Stomach smooth muscle (tissue), 2 donors: Measurements from ENCODE around the gene ABCA3.
A peak's percentile ranks its signal among the peaks of the same experiment; 100 is the strongest.
"Not testable (repeated sequence)": the region's sequence is repeated elsewhere in the genome, so short reads cannot be mapped to it uniquely, and the experiment has no call there.

Source experiments
- H3K27ac ChIP-seq: one replicate; pipeline ENCODE4 v1.7.0; 2013; ENCODE audit warnings: mild to moderate bottlenecking, low read length, inconsistent platforms
- H3K27me3 ChIP-seq, 2 donors: one replicate each; pipeline ENCODE4 v1.7.0; 2013; ENCODE audit warnings: low read length in 2 of 2; ENCODE audit not compliant: insufficient read depth in 2 of 2, control insufficient read depth in 1 of 2
- H3K36me3 ChIP-seq, 2 donors: one replicate each; pipeline ENCODE4 v1.7.0; 2013; ENCODE audit warnings: low read length in 2 of 2; ENCODE audit not compliant: control insufficient read depth in 2 of 2, insufficient read depth in 2 of 2
- H3K4me1 ChIP-seq: one replicate; pipeline ENCODE4 v1.7.0; 2013; ENCODE audit warnings: low read length; ENCODE audit not compliant: control insufficient read depth, insufficient read depth
- H3K4me3 ChIP-seq, 2 donors: one replicate each; pipeline ENCODE4 v1.7.0; 2013; ENCODE audit warnings: low read length in 2 of 2
- H3K9ac ChIP-seq, 2 donors: one replicate each; pipeline ENCODE4 v1.7.0; 2013; ENCODE audit warnings: low read length in 2 of 2, mild to moderate bottlenecking in 1 of 2
- H3K9me3 ChIP-seq, 2 donors: one replicate each; pipeline ENCODE4 v1.7.0; 2013; ENCODE audit warnings: low read length in 2 of 2; ENCODE audit not compliant: control insufficient read depth in 2 of 2
- donor health status: healthy.
- donor health status: Pancreatic carcinoma.

ABCA3 gene

DNA sequence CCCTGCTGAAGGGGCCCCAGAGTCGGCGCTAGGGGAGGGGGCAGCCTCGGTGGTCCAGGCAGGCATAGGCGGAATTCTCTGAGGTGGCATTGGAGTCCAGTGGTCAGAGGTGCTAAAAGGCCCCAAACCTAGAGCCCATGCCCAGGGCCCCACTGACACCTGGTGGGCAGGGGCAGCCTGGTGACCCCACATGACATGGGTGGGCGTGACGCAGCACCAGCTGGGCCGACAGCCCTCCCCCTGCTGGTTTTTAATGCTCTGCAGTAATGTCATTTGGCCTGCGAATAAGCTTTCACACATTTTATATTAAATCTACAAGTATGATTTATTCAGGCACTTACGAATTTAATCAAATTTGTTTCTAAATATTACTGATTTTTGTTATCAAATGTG lies 70.5 kb downstream of the ABCA3 start:
- H3K4me1 ChIP-seq, result peaks cover 25% of the 10 kb centered on the region
- no peaks in the 10 kb centered on the region for H3K36me3 ChIP-seq
- H3K27ac ChIP-seq, result peak overlapping the region; percentile 90
- H3K9me3 ChIP-seq, result no peaks in the 10 kb centered on the region
- H3K27me3 ChIP-seq, result no peaks in the 10 kb centered on the region
- peak overlapping the region in 1 of 2 donors; percentile 78 for H3K9ac ChIP-seq
- peak overlapping the region in 1 of 2 donors; percentile 96 for H3K4me3 ChIP-seq

DNA sequence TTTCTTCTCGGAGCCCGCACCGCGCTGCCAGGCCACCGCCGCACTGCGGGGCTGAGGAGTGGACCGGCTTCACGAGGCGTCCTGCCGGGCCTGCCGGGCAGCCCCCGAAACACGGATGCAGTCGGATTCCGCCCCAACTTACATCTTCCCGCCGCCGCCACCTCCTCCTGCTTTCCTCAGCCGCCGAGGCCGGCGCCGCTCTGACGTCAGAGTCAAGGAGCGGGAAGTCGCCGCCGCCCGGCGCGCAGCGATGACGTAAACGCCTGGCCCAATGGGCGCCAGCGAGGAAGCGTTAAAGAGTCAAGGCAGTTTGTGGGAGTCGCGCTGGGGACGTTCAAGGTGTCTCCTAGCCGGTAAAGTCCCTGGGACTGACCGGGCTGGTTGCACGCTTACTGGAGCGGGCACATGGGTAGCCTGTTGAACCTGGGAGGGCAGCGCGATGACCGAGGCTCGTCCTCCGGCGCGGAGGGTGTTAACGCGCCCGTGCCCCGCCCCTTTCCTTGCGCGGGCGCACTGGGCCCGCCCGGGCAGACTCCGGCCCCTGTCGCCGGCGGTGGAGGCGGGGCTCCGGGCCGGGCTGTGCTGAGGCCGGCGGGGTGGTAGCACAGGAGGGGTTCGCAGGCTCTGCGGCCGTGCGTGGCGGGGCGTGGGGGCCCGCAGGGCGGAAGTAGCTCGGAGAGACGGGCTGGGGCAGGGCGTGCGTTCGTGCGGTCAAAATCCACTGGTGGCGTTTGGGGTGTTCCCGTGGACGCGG lies 72.4 kb downstream of the ABCA3 start, which contains the start of gene RNPS1:
Gene RNPS1 (minus strand): TSS at position 214 of the 754 bp plus-strand sequence. CDS start 3,483 bp downstream, outside the sequence.
- Histone ChIP-seq H3K27ac (peak within 1 kb of the TSS; percentile 90), H3K9ac (peak within 1 kb of the TSS; percentile 82 to 90), H3K4me1 (peaks cover 25% of the 10 kb centered on the region), H3K4me3 (peak within 1 kb of the TSS; percentile 90 to 96), H3K27me3 (no peaks in the 10 kb centered on the region), H3K36me3 (peaks cover 0 to 8% of the 10 kb centered on the region in 2 donors), H3K9me3 (no peaks in the 10 kb centered on the region)

DNA sequence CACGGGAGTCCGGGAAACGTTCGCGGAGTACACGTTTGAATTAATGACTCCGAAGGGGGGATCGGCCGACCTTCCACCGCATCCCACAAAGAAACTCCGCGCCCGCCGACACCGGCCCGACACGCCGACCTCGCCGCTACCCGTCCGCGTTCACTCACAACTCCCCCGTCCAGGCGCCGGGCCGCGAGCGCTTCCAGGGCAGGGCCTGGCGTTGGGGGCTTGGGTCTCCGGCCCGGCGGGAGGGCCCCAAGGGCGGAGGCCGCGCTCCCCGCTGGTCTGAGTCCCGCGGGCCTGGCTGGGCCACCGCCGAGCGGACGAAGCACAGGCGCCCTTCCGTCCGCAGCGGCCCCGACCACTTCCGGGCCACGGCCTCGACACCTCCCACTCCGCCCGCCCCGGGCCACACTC lies 73.0 kb downstream of the ABCA3 start:
- Histone ChIP-seq H3K4me3 (peak overlapping the region; percentile 90 to 96), H3K4me1 (peaks cover 25% of the 10 kb centered on the region), H3K27ac (peak overlapping the region; percentile 90), H3K9ac (peak overlapping the region; percentile 82 to 90), H3K36me3 (peaks cover 5 to 12% of the 10 kb centered on the region in 2 donors)
- not testable (repeated sequence) for H3K27me3 ChIP-seq, H3K9me3 ChIP-seq

DNA sequence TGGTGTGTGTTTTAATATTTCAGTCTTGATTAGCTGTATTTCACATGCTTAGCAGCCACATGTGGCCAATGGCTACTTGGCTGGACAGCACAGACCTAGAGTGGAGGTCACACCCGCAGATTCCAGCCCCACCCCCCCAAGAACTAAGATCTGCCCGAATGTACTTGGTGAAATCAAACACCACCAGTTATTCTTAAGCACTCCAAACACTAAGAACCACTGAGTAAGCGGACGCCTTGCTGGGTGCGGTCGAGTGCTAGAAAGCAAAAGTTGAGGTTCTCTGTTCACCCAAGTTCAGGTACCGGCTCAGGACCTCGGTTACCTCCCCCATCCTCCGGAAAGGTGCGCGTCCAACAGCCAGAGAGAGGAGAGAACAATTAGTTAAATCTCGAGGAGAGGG lies 73.6 kb downstream of the ABCA3 start:
- H3K9me3 ChIP-seq, H3K27ac ChIP-seq, H3K27me3 ChIP-seq: not testable (repeated sequence)
- H3K4me1 ChIP-seq, result peaks cover 25% of the 10 kb centered on the region
- H3K36me3 ChIP-seq, result peaks cover 10 to 18% of the 10 kb centered on the region in 2 donors
- peak overlapping the region; percentile 63 to 96 for H3K4me3 ChIP-seq
- H3K9ac ChIP-seq, result peak overlapping the region; percentile 55 to 82

DNA sequence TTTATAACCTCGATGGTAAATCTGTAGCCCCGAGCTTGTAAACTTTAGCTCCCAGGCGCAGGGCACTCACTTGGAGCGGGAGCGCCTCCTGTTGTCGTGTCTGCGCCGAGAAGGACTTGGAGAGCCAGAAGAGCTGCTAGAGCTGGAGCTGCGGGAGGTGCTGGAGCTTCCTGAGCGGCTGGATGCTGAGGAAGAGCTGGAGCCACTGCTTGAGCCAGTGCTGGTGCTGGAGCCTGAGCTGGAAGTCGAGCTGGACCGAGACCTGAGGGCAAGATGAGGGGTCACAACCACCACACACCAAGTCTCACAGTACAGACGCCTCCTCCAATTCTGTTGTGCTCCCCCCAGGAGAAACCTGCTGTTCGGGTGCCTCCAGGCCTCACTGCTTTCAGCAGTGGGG lies 77.5 kb downstream of the ABCA3 start:
- Histone ChIP-seq H3K4me1 (peaks cover 12% of the 10 kb centered on the region), H3K36me3 (peaks cover 20 to 32% of the 10 kb centered on the region in 2 donors)
- not testable (repeated sequence) for H3K9me3 ChIP-seq, H3K27ac ChIP-seq, H3K4me3 ChIP-seq, H3K27me3 ChIP-seq, H3K9ac ChIP-seq

DNA sequence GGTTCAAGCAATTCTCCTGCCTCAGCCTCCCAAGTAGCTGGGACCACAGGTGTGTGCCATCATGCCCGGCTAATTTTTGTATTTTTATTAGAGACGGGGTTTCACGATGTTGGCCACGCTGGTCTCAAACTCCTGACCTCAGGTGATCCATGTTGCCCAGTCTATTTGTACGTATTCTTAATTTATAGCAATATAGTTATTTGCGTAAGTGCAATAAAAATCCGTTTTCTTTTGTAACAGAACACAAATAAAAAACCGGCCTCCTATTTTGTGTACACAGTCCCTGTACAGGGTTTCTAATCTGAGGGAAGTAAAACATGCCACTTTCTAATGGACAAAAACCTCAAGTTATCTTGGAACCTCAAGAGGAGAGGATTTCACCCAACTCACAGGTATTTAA lies 80.3 kb downstream of the ABCA3 start:
- Histone ChIP-seq H3K27me3 (no peaks in the 10 kb centered on the region), H3K4me3 (no peak overlapping the region), H3K9ac (no peak overlapping the region), H3K4me1 (no peaks in the 10 kb centered on the region), H3K9me3 (no peaks in the 10 kb centered on the region), H3K27ac (no peak overlapping the region), H3K36me3 (peaks cover 34 to 57% of the 10 kb centered on the region in 2 donors)

DNA sequence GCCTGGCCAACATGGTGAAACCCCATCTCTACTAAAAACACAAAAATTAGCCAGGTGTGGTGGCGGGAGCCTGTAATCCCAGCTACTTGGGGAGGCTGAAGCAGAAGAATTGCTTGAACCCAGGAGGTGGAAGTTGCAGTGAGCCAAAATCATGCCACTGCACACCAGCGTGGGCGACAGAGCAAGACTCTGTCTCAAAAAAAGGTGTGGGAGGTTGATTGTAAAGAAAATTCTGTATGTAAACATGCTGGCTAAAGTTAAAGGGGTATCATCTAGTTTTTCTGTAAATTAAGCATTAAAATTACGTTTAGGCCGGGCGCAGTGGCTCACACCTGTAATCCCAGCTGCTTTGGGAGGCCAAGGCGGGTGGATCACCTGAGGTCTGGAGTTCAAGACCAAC lies 82.0 kb downstream of the ABCA3 start:
- H3K36me3 ChIP-seq, result peaks cover 38 to 62% of the 10 kb centered on the region in 2 donors
- H3K27ac ChIP-seq, H3K27me3 ChIP-seq, H3K9me3 ChIP-seq, H3K9ac ChIP-seq, H3K4me3 ChIP-seq, H3K4me1 ChIP-seq: not testable (repeated sequence)

DNA sequence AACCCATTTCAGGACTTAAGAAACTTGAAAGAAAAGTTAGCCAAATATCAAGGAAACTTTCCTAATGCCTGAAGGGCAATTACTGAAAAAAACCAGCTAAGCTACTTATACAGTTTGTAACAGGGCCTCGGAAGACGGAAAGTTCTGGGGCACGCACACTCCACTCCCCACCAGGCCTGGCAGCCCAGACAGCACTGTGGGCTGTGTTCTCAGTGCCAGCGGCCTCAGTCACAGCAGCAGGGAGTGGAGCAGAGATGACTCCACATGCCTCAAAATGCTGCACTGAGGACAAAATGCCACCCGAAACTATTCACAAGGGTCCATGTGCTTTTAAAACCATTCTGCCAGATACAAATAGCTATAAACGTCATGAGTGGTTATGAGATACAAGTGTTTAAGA lies 82.8 kb downstream of the ABCA3 start:
- H3K9ac ChIP-seq, result no peak overlapping the region
- H3K36me3 ChIP-seq, result peaks cover 36 to 62% of the 10 kb centered on the region in 2 donors
- no peak overlapping the region for H3K4me3 ChIP-seq
- no peaks in the 10 kb centered on the region for H3K4me1 ChIP-seq
- H3K27me3 ChIP-seq, result no peaks in the 10 kb centered on the region
- no peak overlapping the region for H3K27ac ChIP-seq
- H3K9me3 ChIP-seq, result no peaks in the 10 kb centered on the region

DNA sequence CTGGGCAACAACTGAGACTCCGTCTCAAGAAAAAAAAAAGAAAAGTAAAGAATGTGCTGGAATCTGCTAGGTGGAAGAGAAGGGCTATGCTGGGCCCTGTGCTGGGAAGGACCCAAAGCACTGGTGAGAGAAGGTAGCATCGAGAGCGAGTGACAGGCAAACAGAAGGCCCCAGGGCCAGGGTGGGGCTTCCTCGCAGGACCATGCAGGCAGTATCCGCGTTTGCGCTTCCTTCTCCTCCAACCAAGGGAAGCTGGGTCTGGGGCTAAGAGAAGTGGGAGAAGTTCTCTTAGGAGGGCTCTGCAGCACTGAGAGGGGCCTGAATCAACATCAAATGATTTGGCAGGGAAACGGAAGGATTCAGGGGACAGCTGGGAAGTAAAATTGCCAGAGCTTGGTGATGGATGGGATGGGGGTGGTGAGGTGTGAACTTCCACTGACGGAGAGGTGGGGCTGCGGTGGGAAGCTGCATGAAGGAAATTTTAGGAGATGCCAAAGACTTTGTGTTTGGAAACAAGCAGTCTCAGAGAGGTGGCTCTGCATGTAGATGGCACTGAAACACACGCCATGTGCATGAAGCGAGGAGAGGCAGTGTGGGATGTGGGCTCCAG lies 83.9 kb downstream of the ABCA3 start:
- no peaks in the 10 kb centered on the region for H3K27me3 ChIP-seq
- H3K9me3 ChIP-seq, result no peaks in the 10 kb centered on the region
- H3K36me3 ChIP-seq, result peaks cover 26 to 53% of the 10 kb centered on the region in 2 donors
- no peak overlapping the region for H3K4me3 ChIP-seq
- no peak overlapping the region for H3K9ac ChIP-seq
- peaks cover 6% of the 10 kb centered on the region for H3K4me1 ChIP-seq
- H3K27ac ChIP-seq, result no peak overlapping the region

DNA sequence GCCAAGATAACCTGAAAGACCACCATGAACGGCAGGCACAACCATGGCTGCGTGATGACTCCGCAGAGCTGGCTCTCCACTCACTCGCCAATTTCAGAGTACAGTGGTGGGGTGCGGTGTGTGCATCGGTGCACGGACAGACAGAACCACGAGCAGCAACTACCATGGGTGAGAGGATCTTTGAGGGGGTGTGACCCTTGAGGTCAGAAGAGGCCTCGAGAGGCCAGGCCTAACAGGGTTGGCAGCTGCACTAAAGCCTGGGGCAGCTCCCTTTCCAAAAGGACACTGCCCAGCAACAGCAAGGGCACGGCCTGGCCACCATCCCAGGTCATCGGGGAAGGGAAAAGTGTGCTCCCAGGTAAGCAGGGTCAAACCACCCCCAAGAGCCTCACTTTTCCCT lies 87.2 kb downstream of the ABCA3 start:
- H3K4me1 ChIP-seq, result peaks cover 12% of the 10 kb centered on the region
- H3K36me3 ChIP-seq, result peaks cover 18 to 42% of the 10 kb centered on the region in 2 donors
- no peak overlapping the region for H3K9ac ChIP-seq
- no peaks in the 10 kb centered on the region for H3K27me3 ChIP-seq
- no peak overlapping the region for H3K4me3 ChIP-seq
- no peaks in the 10 kb centered on the region for H3K9me3 ChIP-seq
- no peak overlapping the region for H3K27ac ChIP-seq

DNA sequence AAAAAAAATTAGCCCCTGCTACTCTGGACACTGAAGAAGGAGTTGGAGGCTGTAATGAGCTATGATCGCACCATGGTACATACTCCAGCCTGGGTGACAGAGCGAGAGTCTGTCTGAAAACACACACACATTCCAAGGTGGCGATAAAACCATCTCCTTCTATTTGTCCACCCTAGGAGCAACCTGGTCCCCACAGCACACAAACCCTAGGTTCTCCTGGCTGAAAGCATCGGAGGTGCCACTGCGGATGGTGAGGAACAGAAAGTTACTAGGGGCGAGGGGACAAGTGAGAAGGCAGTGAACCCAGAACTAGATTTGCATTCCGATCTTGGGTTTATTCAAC lies 87.8 kb downstream of the ABCA3 start:
- Histone ChIP-seq H3K27ac (no peak overlapping the region), H3K9me3 (no peaks in the 10 kb centered on the region), H3K4me3 (no peak overlapping the region), H3K4me1 (peaks cover 12% of the 10 kb centered on the region), H3K9ac (no peak overlapping the region), H3K27me3 (no peaks in the 10 kb centered on the region), H3K36me3 (peaks cover 16 to 39% of the 10 kb centered on the region in 2 donors)
